IPS-20b (cell line): ENCODE data around the gene SEC23A.
A peak's percentile ranks its signal among the peaks of the same experiment; 100 is the strongest.
"Not testable (repeated sequence)": the region's sequence is repeated elsewhere in the genome, so short reads cannot be mapped to it uniquely, and the experiment has no call there.

ENCODE experiments used
- H3K27ac ChIP-seq: one replicate; pipeline ENCODE4 v1.5.1; 2013; ENCODE audit warnings: low read length
- H3K27me3 ChIP-seq: 2 replicates; pipeline ENCODE4 v1.6.1; 2013; ENCODE audit warnings: mild to moderate bottlenecking, low read length, inconsistent platforms; ENCODE audit not compliant: insufficient read depth
- H3K36me3 ChIP-seq: 2 replicates; pipeline ENCODE4 v1.6.1; 2013; ENCODE audit warnings: low read depth, mild to moderate bottlenecking, inconsistent platforms, low read length, moderate library complexity; ENCODE audit not compliant: insufficient read depth
- H3K4me1 ChIP-seq: 2 replicates; pipeline ENCODE4 v1.6.1; 2013; ENCODE audit warnings: mild to moderate bottlenecking, control low read depth, inconsistent platforms, low read length, moderate library complexity; ENCODE audit not compliant: insufficient read depth
- H3K4me3 ChIP-seq: 2 replicates; pipeline ENCODE4 v1.5.1; 2013; ENCODE audit warnings: mild to moderate bottlenecking, low read length, inconsistent platforms
- H3K9ac ChIP-seq: 2 replicates; pipeline ENCODE4 v1.6.1; 2013; ENCODE audit warnings: low read depth, mild to moderate bottlenecking, inconsistent platforms, low read length, moderate library complexity
- H3K9me3 ChIP-seq: 2 replicates; pipeline ENCODE4 v1.6.1; 2013; ENCODE audit warnings: mild to moderate bottlenecking, low read depth, low read length, inconsistent platforms; ENCODE audit not compliant: insufficient read depth

SEC23A gene

GRCh38 chr14:39109893-39110715, 7.1 kb upstream of the SEC23A start:
- H3K4me3 ChIP-seq = no peak overlapping the region
- no peak overlapping the region for H3K9ac ChIP-seq

GRCh38 chr14:39108791-39109190, 5.8 kb upstream of the SEC23A start:
- Histone ChIP-seq H3K4me3 (no peak overlapping the region), H3K36me3 (no peaks in the 10 kb centered on the region), H3K27ac (no peak overlapping the region), H3K4me1 (peaks cover 4% of the 10 kb centered on the region; the same call in 1 of the 2 replicates), H3K27me3 (no peaks in the 10 kb centered on the region), H3K9ac (no peak overlapping the region), H3K9me3 (no peaks in the 10 kb centered on the region)

More at GRCh38 chr14:39109893-39110715, 7.1 kb upstream of the SEC23A start:
- H3K27me3 ChIP-seq = no peaks in the 10 kb centered on the region
- no peaks in the 10 kb centered on the region for H3K9me3 ChIP-seq
- no peak overlapping the region for H3K27ac ChIP-seq
- peaks cover 9% of the 10 kb centered on the region; the same call in 1 of the 2 replicates for H3K4me1 ChIP-seq
- no peaks in the 10 kb centered on the region for H3K36me3 ChIP-seq

GRCh38 chr14:39107591-39107996, 4.6 kb upstream of the SEC23A start:
- H3K4me3 ChIP-seq = no peak overlapping the region
- H3K27ac ChIP-seq = no peak overlapping the region
- peaks cover 3% of the 10 kb centered on the region; the same call in 1 of the 2 replicates for H3K4me1 ChIP-seq
- H3K9me3 ChIP-seq = no peaks in the 10 kb centered on the region
- no peak overlapping the region for H3K9ac ChIP-seq
- H3K27me3 ChIP-seq = no peaks in the 10 kb centered on the region
- no peaks in the 10 kb centered on the region for H3K36me3 ChIP-seq

GRCh38 chr14:39104078-39104801, 1.2 kb upstream of the SEC23A start:
- not testable (repeated sequence) for H3K36me3 ChIP-seq, H3K4me1 ChIP-seq, H3K9me3 ChIP-seq, H3K27me3 ChIP-seq
- peak overlapping the region; percentile 96 for H3K9ac ChIP-seq
- H3K27ac ChIP-seq = peak overlapping the region; percentile 82
- H3K4me3 ChIP-seq = peak overlapping the region; percentile 88

- Histone ChIP-seq H3K9me3 (no peaks in the 10 kb centered on the region), H3K9ac (peak overlapping the region; percentile 96), H3K4me1 (peaks cover 3% of the 10 kb centered on the region; the same call in 1 of the 2 replicates), H3K27ac (peak overlapping the region; percentile 82), H3K36me3 (no peaks in the 10 kb centered on the region), H3K4me3 (peak overlapping the region; percentile 88), H3K27me3 (no peaks in the 10 kb centered on the region)
Measured at GRCh38 chr14:39102265-39102968, 618 bp downstream of the SEC23A start.

- Histone ChIP-seq H3K27ac (no peak overlapping the region), H3K4me3 (0 out of 2 replicates have a peak overlapping the region, but pooled peaks have one; percentile 2)
Measured at GRCh38 chr14:39099748-39100147, 3.3 kb downstream of the SEC23A start.

GRCh38 chr14:39099215-39099614, 3.8 kb downstream of the SEC23A start:
- H3K27me3 ChIP-seq, H3K4me1 ChIP-seq, H3K9ac ChIP-seq, H3K27ac ChIP-seq, H3K4me3 ChIP-seq, H3K9me3 ChIP-seq: not testable (repeated sequence)
- peaks cover 18% of the 10 kb centered on the region for H3K36me3 ChIP-seq

More at GRCh38 chr14:39099748-39100147, 3.3 kb downstream of the SEC23A start:
- Histone ChIP-seq H3K27me3 (no peaks in the 10 kb centered on the region), H3K4me1 (peaks cover 3% of the 10 kb centered on the region; the same call in 1 of the 2 replicates), H3K9me3 (no peaks in the 10 kb centered on the region), H3K36me3 (peaks cover 14% of the 10 kb centered on the region), H3K9ac (no peak overlapping the region)

- no peak overlapping the region for H3K27ac ChIP-seq
- H3K36me3 ChIP-seq = peaks cover 35% of the 10 kb centered on the region
- no peaks in the 10 kb centered on the region for H3K27me3 ChIP-seq
- no peaks in the 10 kb centered on the region for H3K9me3 ChIP-seq
- H3K9ac ChIP-seq = no peak overlapping the region
- H3K4me1 ChIP-seq = no peaks in the 10 kb centered on the region; the same call in 1 of the 2 replicates
- no peak overlapping the region for H3K4me3 ChIP-seq
Measured at GRCh38 chr14:39097159-39097558, 5.9 kb downstream of the SEC23A start.

GRCh38 chr14:39094515-39094914, 8.5 kb downstream of the SEC23A start:
- Histone ChIP-seq H3K9me3 (no peaks in the 10 kb centered on the region), H3K4me1 (no peaks in the 10 kb centered on the region; the same call in 1 of the 2 replicates), H3K27me3 (no peaks in the 10 kb centered on the region), H3K4me3 (no peak overlapping the region), H3K9ac (no peak overlapping the region), H3K36me3 (peaks cover 61% of the 10 kb centered on the region), H3K27ac (no peak overlapping the region)

GRCh38 chr14:39091716-39092115, 11.3 kb downstream of the SEC23A start:
- H3K4me1 ChIP-seq = no peaks in the 10 kb centered on the region

GRCh38 chr14:39090548-39091111, 12.4 kb downstream of the SEC23A start:
- peaks cover 87% of the 10 kb centered on the region for H3K36me3 ChIP-seq
- no peaks in the 10 kb centered on the region for H3K27me3 ChIP-seq
- H3K9ac ChIP-seq = no peak overlapping the region
- no peaks in the 10 kb centered on the region for H3K9me3 ChIP-seq
- H3K4me1 ChIP-seq = no peaks in the 10 kb centered on the region
- no peak overlapping the region for H3K4me3 ChIP-seq
- H3K27ac ChIP-seq = no peak overlapping the region

More at GRCh38 chr14:39091716-39092115, 11.3 kb downstream of the SEC23A start:
- no peak overlapping the region for H3K9ac ChIP-seq
- no peaks in the 10 kb centered on the region for H3K27me3 ChIP-seq
- H3K4me3 ChIP-seq = no peak overlapping the region
- H3K36me3 ChIP-seq = peaks cover 81% of the 10 kb centered on the region
- no peak overlapping the region for H3K27ac ChIP-seq
- no peaks in the 10 kb centered on the region for H3K9me3 ChIP-seq
